Measurements from ENCODE around the gene SLC25A36. TPM values are rescaled to one million over a fixed set of nuclear protein-coding genes. Genes with fewer than 3 reads are reported as not detected.

The SLC25A36 gene
- total and polyA plus RNA-seq, 3 experiments from 2014 or later = 37.1 to 44.2 (median 38.1) TPM

GRCh38 chr3:140906785-140907184, 34.9 kb upstream of the SLC25A36 start:
- H3K4me3 ChIP-seq (ENCODE audit: low read length) = no peak overlapping the region
- Mint-ChIP-seq H3K9me3 (no peaks in the 10 kb centered on the region), H3K27ac (no peak overlapping the region), H3K4me3 (no peak overlapping the region), H3K36me3 (no peaks in the 10 kb centered on the region), H3K4me1 (no peaks in the 10 kb centered on the region), H3K27me3 (peaks cover 4 to 36% of the 10 kb centered on the region in 2 donors)
- H3K27me3 ChIP-seq (ENCODE audit: insufficient read depth, low read length, poor library complexity, severe bottlenecking) = no peaks in the 10 kb centered on the region
- H3K36me3 ChIP-seq (ENCODE audit: insufficient read depth, low read length) = no peaks in the 10 kb centered on the region
- ChIA-PET CTCF (no interaction called here), POLR2A (no interaction called here)
- no peaks in the 10 kb centered on the region for H3K4me1 ChIP-seq (ENCODE audit: insufficient read depth, low read length)
- no peak overlapping the region for H3K27ac ChIP-seq (ENCODE audit: low read depth, low read length)
- H3K9me3 ChIP-seq (ENCODE audit: low read length) = no peaks in the 10 kb centered on the region
- DNase-seq = no peak

- no peaks in the 10 kb centered on the region for H3K9me3 ChIP-seq (ENCODE audit: low read length)
- no peak overlapping the region for H3K27ac ChIP-seq (ENCODE audit: low read depth, low read length)
- H3K4me3 Mint-ChIP-seq = peak overlapping the region in 2 of 7 donors; percentile 37 to 63
- peaks cover 11 to 52% of the 10 kb centered on the region in 2 donors for H3K27me3 Mint-ChIP-seq
- no peaks in the 10 kb centered on the region for H3K36me3 Mint-ChIP-seq
- H3K27me3 ChIP-seq (ENCODE audit: insufficient read depth, low read length, poor library complexity, severe bottlenecking) = no peaks in the 10 kb centered on the region
- no peaks in the 10 kb centered on the region for H3K36me3 ChIP-seq (ENCODE audit: insufficient read depth, low read length)
- ChIA-PET POLR2A (no interaction called here), CTCF (no interaction called here)
- H3K4me1 ChIP-seq (ENCODE audit: insufficient read depth, low read length) = no peaks in the 10 kb centered on the region
- no peak overlapping the region for H3K4me3 ChIP-seq (ENCODE audit: low read length)
- no peak overlapping the region for H3K27ac Mint-ChIP-seq
- H3K4me1 Mint-ChIP-seq = no peaks in the 10 kb centered on the region
- no peak for DNase-seq
- H3K9me3 Mint-ChIP-seq = no peaks in the 10 kb centered on the region
These were observed 30.8 kb upstream of the SLC25A36 start for GRCh38 chr3:140910860-140911259.

- Mint-ChIP-seq H3K4me3 (no peak overlapping the region), H3K9me3 (no peaks in the 10 kb centered on the region), H3K4me1 (no peaks in the 10 kb centered on the region), H3K27me3 (peaks cover 13 to 48% of the 10 kb centered on the region in 2 donors), H3K27ac (no peak overlapping the region), H3K36me3 (no peaks in the 10 kb centered on the region)
- H3K4me1 ChIP-seq (ENCODE audit: insufficient read depth, low read length) = no peaks in the 10 kb centered on the region
- no peak overlapping the region for H3K4me3 ChIP-seq (ENCODE audit: low read length)
- H3K27ac ChIP-seq (ENCODE audit: low read depth, low read length) = no peak overlapping the region
- DNase-seq = no peak
- no peaks in the 10 kb centered on the region for H3K27me3 ChIP-seq (ENCODE audit: insufficient read depth, low read length, poor library complexity, severe bottlenecking)
- no peaks in the 10 kb centered on the region for H3K36me3 ChIP-seq (ENCODE audit: insufficient read depth, low read length)
- no peaks in the 10 kb centered on the region for H3K9me3 ChIP-seq (ENCODE audit: low read length)
- CTCF ChIA-PET = no interaction called here
- POLR2A ChIA-PET = no interaction called here
These were observed 29.8 kb upstream of the SLC25A36 start for GRCh38 chr3:140911822-140912221.

- Histone ChIP-seq H3K4me1 (ENCODE audit: insufficient read depth, low read length) (no peaks in the 10 kb centered on the region), H3K4me3 (ENCODE audit: low read length) (no peak overlapping the region), H3K9me3 (ENCODE audit: low read length) (no peaks in the 10 kb centered on the region), H3K27ac (ENCODE audit: low read depth, low read length) (no peak overlapping the region), H3K27me3 (ENCODE audit: insufficient read depth, low read length, poor library complexity, severe bottlenecking) (no peaks in the 10 kb centered on the region), H3K36me3 (ENCODE audit: insufficient read depth, low read length) (no peaks in the 10 kb centered on the region)
- Mint-ChIP-seq H3K27ac (no peak overlapping the region), H3K4me3 (no peak overlapping the region), H3K36me3 (no peaks in the 10 kb centered on the region), H3K4me1 (no peaks in the 10 kb centered on the region), H3K27me3 (peaks cover 13 to 57% of the 10 kb centered on the region in 2 donors), H3K9me3 (no peaks in the 10 kb centered on the region)
- no peak for DNase-seq
- ChIA-PET POLR2A (interaction anchor here (0.6 kb wide), 1 partner anchor 25 kb away, joined by 3 read pairs; no protein-coding TSS in a partner anchor), CTCF (no interaction called here)
These were observed 27.9 kb upstream of the SLC25A36 start for GRCh38 chr3:140913728-140914127.

GRCh38 chr3:140914384-140914945, 27.2 kb upstream of the SLC25A36 start:
- Mint-ChIP-seq H3K27ac (no peak overlapping the region), H3K4me3 (no peak overlapping the region), H3K9me3 (no peaks in the 10 kb centered on the region), H3K4me1 (no peaks in the 10 kb centered on the region), H3K36me3 (no peaks in the 10 kb centered on the region), H3K27me3 (peaks cover 14 to 62% of the 10 kb centered on the region in 2 donors)
- POLR2A ChIA-PET = no interaction called here
- no peak for DNase-seq
- H3K27me3 ChIP-seq (ENCODE audit: insufficient read depth, low read length, poor library complexity, severe bottlenecking) = no peaks in the 10 kb centered on the region
- no peaks in the 10 kb centered on the region for H3K4me1 ChIP-seq (ENCODE audit: insufficient read depth, low read length)
- no peak overlapping the region for H3K27ac ChIP-seq (ENCODE audit: low read depth, low read length)
- CTCF ChIA-PET = no interaction called here
- no peaks in the 10 kb centered on the region for H3K9me3 ChIP-seq (ENCODE audit: low read length)
- no peaks in the 10 kb centered on the region for H3K36me3 ChIP-seq (ENCODE audit: insufficient read depth, low read length)
- no peak overlapping the region for H3K4me3 ChIP-seq (ENCODE audit: low read length)

GRCh38 chr3:140916603-140917002, 25.0 kb upstream of the SLC25A36 start:
- Mint-ChIP-seq H3K36me3 (no peaks in the 10 kb centered on the region), H3K27ac (no peak overlapping the region), H3K27me3 (peaks cover 10 to 58% of the 10 kb centered on the region in 2 donors), H3K4me1 (no peaks in the 10 kb centered on the region), H3K9me3 (no peaks in the 10 kb centered on the region), H3K4me3 (no peak overlapping the region)
- H3K27ac ChIP-seq (ENCODE audit: low read depth, low read length) = no peak overlapping the region
- no peaks in the 10 kb centered on the region for H3K9me3 ChIP-seq (ENCODE audit: low read length)
- no peaks in the 10 kb centered on the region for H3K4me1 ChIP-seq (ENCODE audit: insufficient read depth, low read length)
- ChIA-PET CTCF (no interaction called here), POLR2A (no interaction called here)
- no peak overlapping the region for H3K4me3 ChIP-seq (ENCODE audit: low read length)
- H3K36me3 ChIP-seq (ENCODE audit: insufficient read depth, low read length) = no peaks in the 10 kb centered on the region
- no peaks in the 10 kb centered on the region for H3K27me3 ChIP-seq (ENCODE audit: insufficient read depth, low read length, poor library complexity, severe bottlenecking)
- no peak for DNase-seq

GRCh38 chr3:140917772-140918171, 23.9 kb upstream of the SLC25A36 start:
- Histone ChIP-seq H3K4me1 (ENCODE audit: insufficient read depth, low read length) (no peaks in the 10 kb centered on the region), H3K27ac (ENCODE audit: low read depth, low read length) (no peak overlapping the region), H3K27me3 (ENCODE audit: insufficient read depth, low read length, poor library complexity, severe bottlenecking) (no peaks in the 10 kb centered on the region), H3K4me3 (ENCODE audit: low read length) (no peak overlapping the region), H3K36me3 (ENCODE audit: insufficient read depth, low read length) (no peaks in the 10 kb centered on the region), H3K9me3 (ENCODE audit: low read length) (no peaks in the 10 kb centered on the region)
- Mint-ChIP-seq H3K27me3 (peaks cover 10 to 52% of the 10 kb centered on the region in 2 donors), H3K4me3 (no peak overlapping the region), H3K9me3 (no peaks in the 10 kb centered on the region), H3K36me3 (no peaks in the 10 kb centered on the region), H3K27ac (no peak overlapping the region), H3K4me1 (no peaks in the 10 kb centered on the region)
- no peak for DNase-seq
- POLR2A ChIA-PET = no interaction called here
- CTCF ChIA-PET = no interaction called here

- no peaks in the 10 kb centered on the region for H3K4me1 Mint-ChIP-seq
- H3K36me3 ChIP-seq (ENCODE audit: insufficient read depth, low read length) = no peaks in the 10 kb centered on the region
- H3K4me1 ChIP-seq (ENCODE audit: insufficient read depth, low read length) = no peaks in the 10 kb centered on the region
- H3K4me3 ChIP-seq (ENCODE audit: low read length) = no peak overlapping the region
- no peaks in the 10 kb centered on the region for H3K27me3 ChIP-seq (ENCODE audit: insufficient read depth, low read length, poor library complexity, severe bottlenecking)
- no peak for DNase-seq
- no peaks in the 10 kb centered on the region for H3K9me3 ChIP-seq (ENCODE audit: low read length)
- peaks cover 10 to 39% of the 10 kb centered on the region in 2 donors for H3K27me3 Mint-ChIP-seq
- no peaks in the 10 kb centered on the region for H3K36me3 Mint-ChIP-seq
- no peaks in the 10 kb centered on the region for H3K9me3 Mint-ChIP-seq
- no peak overlapping the region for H3K27ac Mint-ChIP-seq
- H3K4me3 Mint-ChIP-seq = no peak overlapping the region
- POLR2A ChIA-PET = no interaction called here
- no peak overlapping the region for H3K27ac ChIP-seq (ENCODE audit: low read depth, low read length)
- CTCF ChIA-PET = no interaction called here
These were observed 21.6 kb upstream of the SLC25A36 start for GRCh38 chr3:140920029-140920428.

- Mint-ChIP-seq H3K9me3 (no peaks in the 10 kb centered on the region), H3K4me1 (no peaks in the 10 kb centered on the region), H3K27ac (no peak overlapping the region), H3K27me3 (peaks cover 6 to 29% of the 10 kb centered on the region in 2 donors), H3K4me3 (no peak overlapping the region), H3K36me3 (no peaks in the 10 kb centered on the region)
- ChIA-PET POLR2A (no interaction called here), CTCF (interaction anchor here (1.0 to 1.4 kb wide), 3 partner anchors 46 to 268 kb away, joined by 3 read pairs; no protein-coding TSS in a partner anchor)
- H3K4me1 ChIP-seq (ENCODE audit: insufficient read depth, low read length) = no peaks in the 10 kb centered on the region
- no peaks in the 10 kb centered on the region for H3K27me3 ChIP-seq (ENCODE audit: insufficient read depth, low read length, poor library complexity, severe bottlenecking)
- H3K9me3 ChIP-seq (ENCODE audit: low read length) = no peaks in the 10 kb centered on the region
- no peaks in the 10 kb centered on the region for H3K36me3 ChIP-seq (ENCODE audit: insufficient read depth, low read length)
- DNase-seq = peak in 1 of 5 donors; percentile 13
- H3K27ac ChIP-seq (ENCODE audit: low read depth, low read length) = no peak overlapping the region
- no peak overlapping the region for H3K4me3 ChIP-seq (ENCODE audit: low read length)
These were observed 19.0 kb upstream of the SLC25A36 start for GRCh38 chr3:140922634-140923033.

Data from CD8-positive, alpha-beta memory T cell (primary cell).